HG03439 (cell line): ENCODE results near the gene GRIN2B.

Source experiments
- ATAC-seq: cut with Tn5 transposase; IDR thresholded peaks from one replicate; pipeline ENCODE4 v1.9.1; 2021; ENCODE audit warnings: mild to moderate bottlenecking, moderate library complexity; ENCODE audit not compliant: unreplicated experiment

The GRIN2B gene

GRCh38 chr12:13981296-13981962 lies at the start of gene GRIN2B:
TSS of gene GRIN2B (minus strand) at chr12:13981602. CDS start at chr12:13866208, 115,394 bp downstream.
- no peak for ATAC-seq

GRCh38 chr12:14026537-14026936 lies 45.1 kb upstream of the GRIN2B start:
- ATAC-seq, result no peak

GRCh38 chr12:14024591-14024990 lies 43.2 kb upstream of the GRIN2B start:
- ATAC-seq, result no peak

GRCh38 chr12:14018080-14018479 lies 36.7 kb upstream of the GRIN2B start:
- ATAC-seq, result no peak

- no peak for ATAC-seq
Measured at GRCh38 chr12:14010989-14011388, 29.6 kb upstream of the GRIN2B start.

- ATAC-seq, result no peak
Measured at GRCh38 chr12:14007639-14008038, 26.2 kb upstream of the GRIN2B start.

GRCh38 chr12:13992585-13992984 lies 11.2 kb upstream of the GRIN2B start:
- ATAC-seq, result no peak

GRCh38 chr12:13992106-13992505 lies 10.7 kb upstream of the GRIN2B start:
- ATAC-seq, result no peak

- no peak for ATAC-seq
Measured at GRCh38 chr12:13986031-13986430, 4.6 kb upstream of the GRIN2B start.

GRCh38 chr12:13981990-13982389 lies 588 bp upstream of the GRIN2B start:
- ATAC-seq, result no peak

- no peak for ATAC-seq
Measured at GRCh38 chr12:13980538-13981295, 685 bp downstream of the GRIN2B start.

GRCh38 chr12:13979772-13980378 lies 1.5 kb downstream of the GRIN2B start:
- no peak for ATAC-seq

GRCh38 chr12:13978876-13979275 lies 2.5 kb downstream of the GRIN2B start:
- ATAC-seq, result no peak

GRCh38 chr12:13976880-13977279 lies 4.5 kb downstream of the GRIN2B start:
- no peak for ATAC-seq

- ATAC-seq, result no peak
Measured at GRCh38 chr12:13976028-13976584, 5.3 kb downstream of the GRIN2B start.

- ATAC-seq, result no peak
Measured at GRCh38 chr12:13973996-13974395, 7.4 kb downstream of the GRIN2B start.

- no peak for ATAC-seq
Measured at GRCh38 chr12:13970803-13971202, 10.6 kb downstream of the GRIN2B start.

GRCh38 chr12:13968281-13968680 lies 13.1 kb downstream of the GRIN2B start:
- ATAC-seq, result no peak

- ATAC-seq, result no peak
Measured at GRCh38 chr12:13964666-13965065, 16.7 kb downstream of the GRIN2B start.

GRCh38 chr12:13962699-13963098 lies 18.7 kb downstream of the GRIN2B start:
- ATAC-seq, result no peak

GRCh38 chr12:13961971-13962370 lies 19.4 kb downstream of the GRIN2B start:
- no peak for ATAC-seq
